ENCODE measurements around the gene CTIF.

CTIF gene

DNA sequence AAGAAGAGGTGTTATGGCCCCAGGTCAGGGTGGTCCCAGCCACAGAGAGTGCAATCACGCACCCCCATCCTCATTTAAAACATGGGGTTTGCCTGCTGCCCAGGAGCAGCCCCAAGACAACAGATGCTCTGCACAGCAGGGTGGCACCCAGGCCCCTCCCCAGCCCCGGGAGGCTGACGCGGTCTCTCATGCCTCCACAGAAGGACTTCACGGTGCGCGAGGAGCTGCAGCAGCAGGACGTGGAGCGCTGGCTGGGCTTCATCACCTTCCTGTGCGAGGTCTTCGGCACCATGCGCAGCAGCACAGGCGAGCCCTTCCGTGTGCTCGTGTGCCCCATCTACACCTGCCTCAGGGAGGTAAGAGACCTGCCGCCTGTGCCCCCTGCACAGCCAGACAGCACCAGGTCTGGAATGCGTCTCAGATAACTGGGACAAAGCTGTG lies 278.2 kb downstream of the CTIF start:
- no peak for DNase-seq (ENCODE audit: low read depth in 2 of 2)

DNA sequence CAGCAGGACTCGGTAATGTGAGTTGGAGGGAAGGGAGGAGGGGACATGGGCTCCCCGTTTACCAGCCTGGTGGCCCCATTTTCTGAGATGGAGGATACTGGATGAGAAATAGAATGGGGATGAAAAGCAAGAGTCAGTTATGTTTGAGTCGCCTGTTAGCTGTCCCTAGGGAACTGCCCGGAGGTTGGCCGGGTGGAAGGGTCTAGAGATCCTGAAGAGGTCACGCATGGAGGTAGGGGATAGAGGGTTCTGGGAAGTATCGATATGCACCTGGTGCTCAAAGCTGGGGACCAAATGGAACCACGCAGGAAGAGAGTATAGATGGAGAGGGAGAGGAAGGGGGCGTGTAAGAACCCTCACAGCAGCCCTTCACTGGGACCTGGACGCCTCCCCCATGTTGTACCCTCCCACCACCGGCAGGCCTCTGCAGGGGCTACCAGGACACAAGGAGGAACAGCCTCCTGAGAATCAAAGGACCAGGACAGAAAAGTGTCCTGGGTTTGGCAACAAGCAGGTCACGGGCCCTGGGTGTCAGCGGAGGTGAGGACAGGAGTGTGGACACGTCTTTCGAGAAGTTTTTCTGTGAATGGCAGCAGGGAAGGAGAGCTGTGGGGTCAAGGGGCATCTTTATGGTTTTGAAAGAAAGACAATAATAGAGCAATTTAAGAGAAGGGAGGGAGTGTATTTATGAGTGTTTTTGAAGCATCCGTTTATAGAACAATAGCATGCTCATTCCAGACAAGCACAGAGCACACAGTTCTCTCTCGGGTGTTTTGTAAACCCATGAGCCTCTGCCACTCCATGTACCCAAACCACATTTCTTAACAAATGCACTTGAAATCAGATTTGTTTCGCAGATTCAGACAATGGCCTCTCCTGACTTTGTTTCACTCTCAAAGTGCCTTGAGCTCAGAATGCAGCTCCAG lies 279.8 kb downstream of the CTIF start:
- no peak for DNase-seq (ENCODE audit: low read depth in 2 of 2)

DNA sequence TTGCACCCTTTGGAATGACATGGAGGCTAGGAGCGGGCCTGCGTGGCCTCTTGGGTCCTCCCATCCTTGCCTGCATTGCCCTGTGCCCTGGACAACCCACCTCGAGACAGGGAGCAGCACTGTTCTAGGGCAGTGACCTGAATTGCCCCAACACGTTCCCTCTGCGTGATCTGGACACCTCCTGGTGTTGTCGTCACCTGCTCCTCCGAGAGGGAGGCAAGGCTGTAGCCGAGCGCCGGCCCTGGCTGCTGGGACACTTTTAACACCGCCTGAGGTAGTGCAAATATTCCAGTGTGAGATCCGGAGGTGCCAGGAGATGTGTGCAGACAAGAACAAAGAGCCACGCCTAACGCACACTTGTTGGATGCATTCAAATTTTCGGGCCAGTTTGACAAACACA lies 280.4 kb downstream of the CTIF start:
- DNase-seq (ENCODE audit: low read depth in 2 of 2) = no peak

DNA sequence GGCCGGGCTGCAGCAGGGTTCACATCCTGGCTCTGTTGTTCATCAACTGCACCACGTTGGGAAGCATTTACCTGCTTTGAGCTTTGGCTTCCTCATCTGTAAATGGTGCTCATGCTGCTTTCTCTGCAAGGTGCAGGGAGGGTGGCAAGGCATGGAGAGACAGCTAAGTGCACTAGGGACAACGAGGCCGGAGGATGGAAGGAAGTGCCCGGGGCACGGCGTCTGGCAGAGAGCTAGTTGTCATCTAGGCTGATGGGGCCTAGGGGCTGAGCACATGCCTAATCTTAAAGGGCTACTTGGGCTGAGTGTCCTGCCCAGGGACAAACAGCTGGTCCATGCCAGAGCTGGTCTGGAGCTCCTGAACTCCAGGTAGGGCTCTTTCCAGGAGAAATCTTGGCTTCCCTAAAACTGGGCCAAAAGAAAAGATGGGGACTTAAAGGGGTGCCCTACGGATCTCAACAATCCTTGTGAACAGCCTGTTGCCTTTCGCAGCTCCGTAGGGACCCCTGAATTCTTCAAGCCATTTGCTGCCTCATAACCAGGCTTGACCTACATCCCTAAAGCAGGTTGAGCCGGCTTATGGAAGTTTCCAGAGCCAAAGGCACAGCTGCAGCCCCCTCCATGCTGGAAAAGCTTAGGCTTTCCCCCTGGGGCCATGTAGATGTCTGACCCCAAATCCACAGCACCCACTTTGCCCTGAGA lies 281.1 kb downstream of the CTIF start:
- no peak for DNase-seq (ENCODE audit: low read depth in 2 of 2)

DNA sequence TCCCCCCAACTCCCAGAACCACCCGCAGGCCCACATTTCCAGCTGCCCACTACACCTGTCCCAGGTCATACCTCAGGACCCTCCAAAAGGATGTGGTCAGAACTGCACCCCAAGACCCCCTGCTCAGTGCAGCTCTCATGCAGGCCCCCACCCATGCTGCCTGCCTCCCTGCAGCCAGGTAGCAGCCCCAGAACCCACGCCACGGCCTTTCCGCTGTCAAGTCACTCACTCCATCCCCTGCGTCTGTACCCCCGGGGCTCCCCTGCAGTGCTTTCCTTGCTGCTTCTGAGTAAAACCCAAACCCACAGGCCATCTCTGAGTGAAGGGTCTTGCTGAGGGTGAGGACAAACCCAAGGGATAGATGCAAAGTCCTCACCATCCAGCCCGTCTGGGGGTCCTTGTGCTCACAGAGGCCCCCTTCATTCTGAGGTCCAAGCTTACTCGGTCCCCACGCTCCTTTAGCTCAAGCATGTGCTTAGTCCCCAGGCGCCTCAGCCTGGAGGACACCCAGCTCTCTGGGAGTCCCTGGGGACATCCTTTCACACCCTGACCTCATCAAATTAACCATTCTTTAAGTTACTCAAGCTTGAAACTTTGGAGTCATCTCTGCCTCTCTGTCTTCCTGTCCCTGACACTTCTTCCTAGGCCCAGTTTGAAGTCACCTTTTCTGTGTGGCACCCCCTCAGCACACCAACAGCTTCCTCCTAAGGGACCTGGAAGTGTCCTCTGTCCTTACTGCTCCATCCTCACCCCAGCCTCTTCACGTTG lies 281.8 kb downstream of the CTIF start:
- DNase-seq (ENCODE audit: low read depth in 2 of 2) = no peak

DNA sequence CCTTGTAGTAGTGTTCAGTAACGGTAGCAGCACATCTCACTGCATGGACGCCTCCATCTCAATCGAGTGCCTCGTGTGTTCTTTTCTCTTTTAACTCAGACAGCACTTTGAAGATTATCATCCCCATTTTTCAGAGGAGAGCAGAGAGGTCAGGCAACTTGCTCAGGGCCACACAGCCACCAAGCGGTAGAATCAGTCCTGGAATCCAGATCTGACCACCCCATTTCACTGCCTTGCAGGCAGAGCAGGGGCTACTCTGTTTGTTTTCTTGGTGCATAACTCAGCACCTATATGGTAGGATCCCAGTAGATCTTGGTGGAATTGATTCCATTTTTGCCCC lies 282.4 kb downstream of the CTIF start:
- DNase-seq (ENCODE audit: low read depth in 2 of 2) = no peak

DNA sequence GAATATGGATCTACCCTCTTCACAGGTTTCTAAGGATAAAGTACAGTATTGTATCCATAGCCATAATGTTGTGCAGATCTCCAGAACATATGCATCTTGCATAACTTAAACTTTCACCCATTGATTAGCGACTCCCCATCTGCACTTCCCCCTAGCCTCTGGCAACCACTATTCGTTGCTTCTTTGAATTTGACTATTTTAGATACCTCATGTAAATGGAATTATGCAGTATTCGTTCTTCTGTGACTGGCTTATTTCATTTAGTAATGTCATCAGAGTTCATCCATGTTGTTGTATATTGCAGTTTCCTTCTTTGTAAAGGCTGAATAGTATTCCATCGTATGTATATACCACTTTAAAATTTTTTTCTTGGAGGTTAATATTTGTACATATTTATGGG lies 283.0 kb downstream of the CTIF start:
- DNase-seq (ENCODE audit: low read depth in 2 of 2) = no peak

DNA sequence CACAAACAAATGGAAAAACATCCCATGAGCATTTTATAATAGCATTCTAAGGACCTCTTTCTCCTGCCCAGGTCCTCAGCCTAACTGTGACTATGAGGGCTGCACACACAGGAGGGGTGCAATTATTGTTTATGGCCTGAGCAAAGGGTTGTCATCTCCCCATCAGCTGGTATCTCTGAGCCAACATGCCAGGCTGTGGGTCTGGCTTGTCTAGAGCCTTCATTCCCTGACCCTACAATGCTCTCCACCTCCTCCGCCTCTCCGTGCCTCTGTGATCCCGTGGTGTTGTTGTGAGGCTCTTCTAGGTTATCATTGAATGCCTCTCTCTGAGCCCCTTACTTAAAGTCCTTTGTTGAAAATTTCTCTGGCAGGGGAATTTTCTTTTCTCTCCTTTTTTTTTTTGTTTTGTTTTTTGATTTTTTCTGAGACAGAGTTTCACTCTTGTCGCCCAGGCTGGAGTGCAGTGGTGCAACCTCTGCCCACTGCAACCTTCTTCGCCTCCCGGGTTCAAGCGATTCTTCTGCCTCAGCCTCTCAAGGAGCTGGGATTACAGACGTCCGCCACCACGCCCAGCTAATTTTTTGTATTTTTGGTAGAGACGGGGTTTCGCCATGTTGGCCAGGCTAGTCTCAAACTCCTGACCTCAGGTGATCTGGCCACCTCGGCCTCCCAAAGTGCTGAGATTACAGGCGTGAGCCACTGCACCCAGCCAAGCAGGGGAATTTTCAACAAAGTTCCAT lies 285.6 kb downstream of the CTIF start:
- no peak for DNase-seq (ENCODE audit: low read depth in 2 of 2)

DNA sequence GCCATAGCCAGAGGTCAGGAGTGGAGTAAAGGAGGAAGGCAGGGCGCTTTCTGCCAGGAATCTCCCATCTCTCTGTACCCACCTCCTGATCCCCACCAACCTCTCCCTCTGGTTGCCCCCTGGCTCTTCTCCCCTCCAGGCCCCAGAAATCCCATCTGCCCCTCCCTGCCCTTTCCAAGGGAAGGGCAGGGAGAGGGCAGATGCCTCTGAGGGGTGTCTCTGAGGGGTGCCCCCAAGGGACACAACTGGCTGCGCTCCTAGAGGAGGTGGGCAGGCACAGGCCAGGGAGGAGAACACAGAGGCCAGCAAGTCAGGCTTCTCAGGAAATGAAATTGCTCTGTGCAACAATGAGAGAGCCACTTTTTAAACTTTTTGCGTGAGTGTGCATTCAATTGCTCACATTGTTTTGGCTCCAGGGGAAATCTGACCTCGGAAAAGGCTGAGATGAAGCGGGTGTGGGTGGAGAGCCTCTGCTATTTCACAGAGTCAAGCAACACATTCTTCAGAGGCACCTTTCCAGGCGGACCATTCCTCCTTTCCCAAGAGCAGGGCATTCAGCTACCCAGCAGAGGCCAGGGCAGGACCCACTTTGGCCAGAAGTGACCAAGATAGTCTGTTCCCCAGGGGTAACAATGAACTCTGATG lies 286.4 kb downstream of the CTIF start:
- no peak for DNase-seq (ENCODE audit: low read depth in 2 of 2)

DNA sequence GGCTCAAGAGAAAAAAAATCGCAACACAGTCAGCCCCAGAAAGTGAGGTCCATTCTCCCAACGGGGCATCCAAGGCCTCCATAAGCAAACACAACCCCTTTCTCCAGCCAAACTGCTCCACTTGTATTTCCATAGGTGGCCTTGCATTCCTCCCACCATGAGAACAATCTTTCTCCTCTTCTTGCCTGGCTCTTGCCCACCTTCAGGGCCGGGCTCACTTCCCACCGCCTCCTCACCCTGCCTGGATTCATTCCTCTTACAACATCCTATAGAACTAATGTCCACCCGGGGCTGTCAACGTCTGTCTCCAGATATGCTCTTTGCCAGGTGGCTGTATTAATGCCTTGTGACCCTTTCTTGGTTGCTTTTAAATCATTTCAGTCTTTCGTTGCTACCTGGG lies 287.4 kb downstream of the CTIF start:
- DNase-seq (ENCODE audit: low read depth in 2 of 2) = no peak

DNA sequence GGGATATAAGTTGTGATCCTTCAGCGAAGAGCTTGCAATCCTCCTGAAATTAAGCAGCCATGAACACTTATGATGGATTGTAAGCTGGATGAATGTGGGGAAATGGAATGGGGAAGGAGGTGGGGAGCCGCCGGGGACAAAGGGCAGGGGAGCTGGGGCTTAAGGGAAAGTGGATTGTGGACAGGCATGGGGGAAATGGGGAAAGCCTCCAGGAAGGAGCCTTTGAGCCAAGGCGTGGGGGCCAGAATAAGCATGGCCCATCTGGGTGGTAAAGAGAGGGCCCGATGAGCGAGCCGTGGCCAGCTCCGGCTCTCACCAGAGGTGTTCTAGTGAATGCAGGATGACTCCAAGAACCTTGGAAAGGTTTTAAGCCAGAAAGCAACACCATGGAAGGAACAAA lies 288.0 kb downstream of the CTIF start:
- DNase-seq (ENCODE audit: low read depth in 2 of 2) = no peak

DNA sequence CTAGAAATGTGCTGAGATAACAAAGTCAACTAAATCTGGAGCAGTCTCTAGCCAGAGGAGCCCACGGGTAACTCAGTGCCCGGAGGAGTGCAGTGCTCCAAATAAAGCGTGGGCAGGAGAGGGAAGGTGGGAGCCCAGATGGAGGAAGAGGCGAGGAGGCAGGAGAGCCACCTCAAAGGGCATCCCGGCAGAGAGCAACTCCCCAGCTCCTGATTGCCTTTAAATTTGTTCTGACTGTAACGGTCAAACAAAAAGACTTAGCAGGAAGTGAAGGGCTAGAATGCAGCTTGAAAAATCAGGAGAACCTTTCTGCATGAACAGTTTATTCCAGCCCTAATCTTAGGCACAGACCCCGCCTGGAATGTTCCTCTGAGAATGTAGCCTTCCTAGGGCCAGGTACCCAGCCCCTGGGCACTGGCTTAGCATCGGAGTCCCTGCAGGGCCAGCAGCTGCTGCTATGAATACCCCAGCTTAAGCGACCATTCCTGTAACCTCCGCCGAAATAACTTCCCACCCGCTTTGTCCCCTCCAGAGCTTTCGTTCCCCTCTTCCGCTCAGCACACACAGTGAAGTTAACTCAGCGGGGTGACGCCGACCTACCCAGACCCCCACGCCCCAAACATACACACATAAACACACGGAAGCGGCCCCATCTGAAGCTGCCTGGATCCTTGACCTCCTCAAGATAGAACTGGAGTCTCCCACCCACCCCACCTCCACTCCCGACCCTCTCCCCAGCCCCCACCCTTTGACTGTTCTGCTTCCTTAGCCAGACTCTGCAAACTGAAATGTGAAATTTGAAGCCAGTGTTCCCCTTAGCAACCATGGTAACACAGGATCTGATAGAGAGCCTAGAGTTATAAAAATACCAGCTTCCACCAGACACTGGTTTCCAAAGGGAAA lies 288.7 kb downstream of the CTIF start:
- no peak for DNase-seq (ENCODE audit: low read depth in 2 of 2)

DNA sequence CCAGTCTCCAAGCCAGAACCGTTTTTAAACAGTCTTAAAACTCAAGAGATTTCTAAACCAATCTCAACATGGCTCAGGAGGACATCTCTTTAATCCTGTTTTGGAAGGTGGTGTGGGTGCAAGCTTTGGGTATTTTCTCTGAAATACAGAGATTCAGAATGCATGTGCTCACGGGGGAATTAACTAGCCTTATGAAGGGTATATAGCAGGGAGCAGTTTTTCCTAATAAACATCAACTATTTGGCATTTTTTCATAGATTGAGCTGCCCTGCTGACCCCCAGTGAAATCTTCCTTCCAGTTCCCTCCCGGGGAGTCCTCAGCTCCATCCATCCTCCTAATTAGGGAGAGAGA lies 289.3 kb downstream of the CTIF start:
- DNase-seq (ENCODE audit: low read depth in 2 of 2) = no peak

DNA sequence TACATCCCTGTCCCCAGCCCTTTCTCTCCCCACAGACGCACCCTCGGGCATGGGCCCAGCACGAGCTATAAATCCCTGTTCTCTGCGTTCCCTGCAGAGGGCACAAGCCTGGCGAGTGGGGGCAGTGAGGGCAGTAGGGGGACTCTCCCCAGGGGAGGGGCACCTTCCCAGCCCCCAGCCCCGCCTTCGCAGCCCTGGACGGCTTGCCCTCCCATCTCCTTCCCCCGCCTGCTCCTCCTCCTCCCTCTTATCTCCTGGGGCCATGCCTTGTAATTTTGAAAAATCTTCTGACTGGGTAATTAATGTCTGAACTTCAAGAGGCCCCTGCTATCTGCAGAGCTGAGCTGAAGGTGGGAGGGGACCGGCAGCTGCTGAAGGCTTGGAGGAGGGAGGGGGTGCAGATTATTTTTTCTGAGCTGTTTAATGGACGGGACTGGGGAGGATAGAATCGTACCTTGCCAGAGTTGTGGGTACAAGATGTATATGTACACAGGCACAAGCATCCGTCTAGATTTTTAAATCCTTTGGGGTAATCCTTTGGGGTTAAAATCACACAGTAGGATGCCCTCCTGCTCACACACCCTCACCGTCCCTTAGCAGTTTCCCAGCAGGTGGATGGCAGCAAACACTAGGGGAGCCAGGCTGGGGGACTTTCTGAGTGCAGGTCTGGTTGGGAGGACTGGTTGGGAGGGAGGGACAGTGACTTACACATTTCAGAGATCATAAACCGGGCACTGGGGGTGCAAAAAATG lies 290.0 kb downstream of the CTIF start:
- DNase-seq (ENCODE audit: low read depth in 2 of 2) = no peak

DNA sequence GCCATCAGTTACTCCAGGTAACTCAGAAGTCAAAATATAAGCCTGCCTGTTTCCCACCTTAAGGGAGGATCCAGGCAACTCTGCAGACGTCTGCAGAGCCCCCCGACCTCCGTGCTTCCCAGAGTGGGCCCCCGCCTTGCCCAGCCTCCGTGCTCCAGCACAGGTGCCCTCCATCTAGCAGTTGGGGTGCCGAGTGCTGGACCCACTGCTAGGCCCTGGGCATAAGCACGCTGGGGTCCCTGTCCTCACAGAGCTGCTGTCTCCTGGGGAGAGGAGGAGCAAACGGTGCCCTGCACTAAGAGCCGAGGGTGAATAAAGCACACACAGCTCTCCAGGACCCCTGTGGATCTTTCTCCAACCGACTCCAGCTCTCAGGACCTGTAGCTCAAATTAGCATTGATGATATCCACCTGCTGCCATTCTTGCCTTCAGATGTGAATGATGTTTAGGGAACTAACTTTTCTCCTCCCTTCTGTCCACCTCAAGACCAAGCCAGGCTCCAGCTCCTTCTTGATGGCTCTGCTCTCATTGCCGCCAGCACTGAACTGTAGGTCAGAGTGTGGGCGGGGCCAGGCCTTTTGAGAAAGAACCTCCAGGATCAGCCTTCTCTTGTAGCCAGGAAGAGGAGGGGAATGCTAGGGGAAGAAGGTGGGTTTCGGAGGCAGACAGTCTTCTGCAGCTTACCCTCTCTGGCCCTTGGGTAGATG lies 290.8 kb downstream of the CTIF start:
- no peak for DNase-seq (ENCODE audit: low read depth in 2 of 2)

DNA sequence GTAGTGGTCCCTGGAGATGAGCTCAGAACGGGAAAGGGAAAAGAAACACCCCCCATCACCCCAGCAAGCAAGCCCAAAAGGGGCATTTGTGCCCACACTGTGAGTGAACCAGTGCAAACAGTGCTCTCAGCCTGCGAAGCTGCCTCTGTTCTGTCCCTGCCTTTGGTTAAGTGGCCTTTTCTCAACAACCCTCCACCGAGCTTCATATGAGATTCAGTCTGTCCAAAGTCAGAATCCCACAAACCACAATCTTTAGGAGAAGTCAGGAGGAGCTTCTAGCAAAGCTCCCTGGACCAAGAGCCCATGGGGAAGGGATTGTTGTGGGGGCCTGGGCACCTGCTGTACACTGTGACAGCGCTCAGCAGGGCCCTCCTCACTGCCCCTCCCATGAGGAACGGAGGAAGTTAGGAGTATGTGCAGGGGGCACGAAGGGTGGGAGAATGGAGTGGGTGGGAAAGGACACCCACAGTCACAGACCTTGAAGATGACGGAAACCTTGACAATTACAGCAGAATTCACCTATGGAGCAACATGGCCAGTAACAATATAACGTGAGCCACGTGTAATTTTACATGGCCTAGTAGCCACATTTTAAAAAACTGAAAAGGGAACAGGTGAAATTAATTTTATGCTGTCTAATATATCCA lies 292.4 kb downstream of the CTIF start:
- DNase-seq (ENCODE audit: low read depth in 2 of 2) = no peak

DNA sequence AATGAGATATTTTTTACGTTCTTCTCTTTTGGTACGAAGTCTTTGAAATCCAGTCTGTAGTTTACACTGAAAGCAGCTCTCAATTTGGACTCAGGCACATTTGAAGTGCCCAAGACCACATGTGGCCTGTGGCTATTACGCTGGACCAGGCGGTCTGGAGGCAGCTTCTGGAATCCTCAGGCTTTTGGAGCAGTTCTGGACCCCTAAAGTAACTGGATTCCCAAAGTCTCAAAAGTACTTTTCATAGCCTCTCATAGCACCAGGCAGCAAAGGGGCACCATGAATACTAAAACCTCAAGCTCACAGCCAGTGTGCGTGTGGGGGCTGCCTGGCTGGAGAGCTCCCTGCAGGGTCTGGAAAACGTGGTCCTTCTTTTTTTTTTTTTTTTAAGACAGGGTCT lies 293.0 kb downstream of the CTIF start:
- no peak for DNase-seq (ENCODE audit: low read depth in 2 of 2)

DNA sequence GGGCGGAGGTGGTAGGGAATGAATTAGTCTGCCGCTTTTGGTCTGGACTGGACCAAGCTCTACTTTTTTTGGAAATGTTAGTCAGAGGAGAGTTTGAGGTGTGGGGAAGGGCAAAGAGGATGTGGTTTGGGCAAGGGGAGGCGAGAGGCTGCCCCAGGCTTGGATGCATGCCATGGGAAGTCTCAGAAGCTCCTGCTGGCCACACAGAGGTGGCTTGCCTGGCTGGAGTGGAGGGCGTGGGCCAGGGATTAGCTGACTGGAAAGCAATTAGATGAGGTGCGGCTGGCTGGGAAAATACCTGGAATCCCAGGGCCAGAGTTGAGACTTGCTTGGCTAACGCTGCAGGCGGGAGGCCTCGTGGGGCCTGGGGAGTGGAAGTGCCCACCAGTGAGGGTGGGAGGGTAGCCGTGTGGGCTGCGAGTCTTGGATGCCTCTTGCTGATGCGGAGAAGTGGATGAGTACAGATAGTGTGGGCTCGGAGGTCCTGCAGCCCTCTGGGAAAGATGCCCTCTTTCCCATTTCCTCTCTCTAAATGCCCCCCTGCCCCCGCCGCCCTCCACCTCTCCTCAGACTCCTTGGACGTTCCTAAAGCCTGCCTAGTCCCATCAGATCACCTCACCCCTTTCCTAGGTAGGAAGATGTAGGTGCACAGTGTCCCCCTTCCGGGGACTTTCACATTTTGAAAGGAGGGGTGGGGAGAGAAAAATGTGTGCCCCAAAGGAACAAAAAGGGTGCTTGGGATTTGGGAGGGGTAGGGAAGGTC lies 294.3 kb downstream of the CTIF start:
- no peak for DNase-seq (ENCODE audit: low read depth in 2 of 2)

Measured in activated CD4-positive, alpha-beta T cell treated with anti-CD3 and anti-CD28 coated beads for 24 hours (primary cell).